HG02763 (cell line): ENCODE measurements around the gene LRRTM4.
"Not testable (repeated sequence)": the region's sequence is repeated elsewhere in the genome, so short reads cannot be mapped to it uniquely, and the experiment has no call there.

Experiments used
- ATAC-seq: cut with Tn5 transposase; IDR thresholded peaks from one replicate; pipeline ENCODE4 v1.9.1; 2021; ENCODE audit warnings: mild to moderate bottlenecking, moderate library complexity; ENCODE audit not compliant: unreplicated experiment

The LRRTM4 gene

DNA sequence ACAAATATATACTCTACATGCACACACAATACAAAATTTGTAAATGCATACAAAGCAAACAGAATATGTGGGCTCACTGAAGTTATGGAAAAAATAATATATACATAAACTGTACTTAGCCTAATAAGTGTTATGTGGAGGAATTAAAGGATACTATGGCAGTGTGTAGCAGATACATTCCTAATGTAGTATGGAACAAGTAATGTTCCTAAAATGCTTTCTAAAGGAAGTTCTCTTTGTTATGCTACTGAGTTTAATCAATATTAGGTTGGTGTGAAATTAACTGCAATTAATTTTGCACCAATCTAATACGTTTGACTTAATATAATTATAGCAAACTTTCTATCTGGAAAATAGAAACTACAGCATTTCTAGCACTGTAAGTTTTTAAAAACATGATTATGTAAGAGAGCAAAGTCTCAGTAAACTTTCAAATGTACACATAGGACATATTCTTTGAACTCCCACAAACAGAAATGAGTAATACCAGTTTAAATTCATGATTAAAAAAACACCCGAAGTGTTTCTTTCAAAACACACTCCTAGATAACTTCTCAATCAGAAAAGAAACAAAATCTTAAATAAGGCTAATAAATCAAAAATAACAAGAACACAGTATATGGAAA is 331.3 kb downstream of the LRRTM4 start:
- ATAC-seq, result no peak

GRCh38 chr2:77185052-77185451 is 337.1 kb downstream of the LRRTM4 start:
- no peak for ATAC-seq

GRCh38 chr2:77179297-77179696 is 342.9 kb downstream of the LRRTM4 start:
- no peak for ATAC-seq

- not testable (repeated sequence) for ATAC-seq
Measured at GRCh38 chr2:77175266-77175780, 346.9 kb downstream of the LRRTM4 start.

GRCh38 chr2:77169426-77169825 is 352.8 kb downstream of the LRRTM4 start:
- no peak for ATAC-seq

DNA sequence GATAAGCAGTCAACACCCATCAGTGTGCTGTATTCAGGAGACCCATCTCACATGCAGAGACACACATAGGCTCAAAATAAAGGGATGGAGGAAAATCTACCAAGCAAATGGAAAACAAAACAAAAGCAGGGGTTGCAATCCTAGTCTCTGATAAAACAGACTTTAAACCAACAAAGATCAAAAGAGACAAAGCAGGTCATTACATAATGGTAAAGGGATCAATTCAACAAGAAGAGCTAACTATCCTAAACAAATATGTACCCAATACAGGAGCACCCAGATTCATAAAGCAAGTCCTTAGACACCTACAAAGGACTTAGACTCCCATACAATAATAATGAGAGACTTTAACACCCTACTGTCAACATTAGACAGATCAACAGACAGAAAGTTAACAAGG is 358.2 kb downstream of the LRRTM4 start:
- ATAC-seq, result not testable (repeated sequence)

DNA sequence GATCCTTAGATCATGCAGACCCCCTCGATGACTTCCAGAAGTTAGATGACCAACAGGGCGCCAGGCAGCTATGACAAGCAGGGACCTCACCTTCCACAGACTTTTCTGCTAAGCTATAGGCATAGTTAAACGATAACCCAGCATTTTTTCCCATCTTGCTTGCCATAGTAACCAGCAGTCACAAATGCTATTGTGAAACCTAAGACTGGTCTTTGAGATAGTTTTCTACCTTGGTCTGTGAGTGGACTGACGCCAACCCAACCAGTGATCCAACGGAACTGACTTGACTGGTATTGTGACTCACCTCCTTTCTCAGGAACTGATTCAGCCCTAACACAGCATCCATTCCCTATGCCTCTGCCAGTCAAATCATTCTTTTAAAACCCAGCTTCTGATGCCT is 361.2 kb downstream of the LRRTM4 start:
- ATAC-seq, result no peak

- ATAC-seq, result no peak
Measured at GRCh38 chr2:77156599-77156998, 365.6 kb downstream of the LRRTM4 start.

- no peak for ATAC-seq
Measured at GRCh38 chr2:77155511-77155910, 366.7 kb downstream of the LRRTM4 start.

GRCh38 chr2:77149565-77149964 is 372.6 kb downstream of the LRRTM4 start:
- ATAC-seq, result no peak

- ATAC-seq, result no peak
Measured at GRCh38 chr2:77147153-77147552, 375.0 kb downstream of the LRRTM4 start.

- ATAC-seq, result no peak
Measured at GRCh38 chr2:77144772-77145171, 377.4 kb downstream of the LRRTM4 start.

- ATAC-seq, result no peak
Measured at GRCh38 chr2:77142141-77142540, 380.0 kb downstream of the LRRTM4 start.

DNA sequence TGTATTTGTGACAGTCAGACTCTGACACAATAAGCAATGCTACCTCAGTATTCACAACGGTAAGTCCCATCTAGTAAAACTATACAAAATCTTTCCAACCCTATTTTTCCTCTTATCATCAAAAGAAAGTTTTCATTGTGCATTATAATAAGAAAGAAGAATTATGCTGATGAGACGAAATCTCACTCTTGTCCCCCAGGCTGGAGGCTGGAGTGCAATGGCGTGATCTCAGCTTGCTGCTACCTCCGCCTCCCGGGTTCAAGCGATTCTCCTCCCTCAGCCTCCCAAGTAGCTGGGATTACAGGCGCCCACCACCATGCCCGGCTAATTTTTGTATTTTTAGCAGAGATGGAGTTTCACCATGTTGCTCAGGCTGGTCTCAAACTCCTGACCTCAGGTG is 393.7 kb downstream of the LRRTM4 start:
- not testable (repeated sequence) for ATAC-seq

DNA sequence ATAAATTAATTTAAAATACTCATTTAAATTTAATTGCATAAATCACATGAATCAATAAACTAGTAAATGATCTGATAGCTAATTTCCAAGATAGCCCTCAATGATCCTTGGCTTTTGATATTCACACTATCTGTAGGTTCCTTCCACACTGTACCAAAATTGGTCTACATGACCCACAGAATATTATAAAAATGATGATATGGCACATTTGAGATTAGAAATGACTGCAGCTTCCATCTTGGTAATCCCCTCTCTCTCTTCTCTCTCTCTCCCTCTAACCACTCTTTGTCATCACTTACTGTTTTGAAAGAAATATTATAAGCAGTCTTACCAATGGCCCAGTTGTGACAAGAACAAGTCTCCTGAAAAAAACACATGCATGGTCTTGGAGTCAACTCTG is 394.8 kb downstream of the LRRTM4 start:
- no peak for ATAC-seq

GRCh38 chr2:77121518-77121917 is 400.7 kb downstream of the LRRTM4 start:
- no peak for ATAC-seq

DNA sequence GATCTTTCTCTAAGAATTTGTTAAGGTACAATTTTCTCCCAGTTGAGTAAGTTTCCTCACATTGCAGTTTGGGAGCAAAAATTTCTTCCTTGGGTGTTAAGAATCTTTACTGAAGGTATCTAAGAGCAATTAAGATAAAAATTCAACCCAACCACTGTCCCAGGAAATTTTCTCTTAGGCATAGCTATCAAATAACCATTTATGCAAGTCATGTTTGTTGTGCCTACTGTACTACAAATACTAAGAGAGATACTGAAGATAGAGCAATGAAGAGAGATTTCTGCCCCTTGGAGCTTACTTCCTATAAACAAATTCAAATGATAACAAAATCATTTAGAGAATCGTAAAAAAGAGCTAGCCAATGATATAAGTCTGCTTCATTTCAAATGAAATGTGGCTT is 402.8 kb downstream of the LRRTM4 start:
- ATAC-seq, result no peak

GRCh38 chr2:77108915-77109314 is 413.3 kb downstream of the LRRTM4 start:
- no peak for ATAC-seq

DNA sequence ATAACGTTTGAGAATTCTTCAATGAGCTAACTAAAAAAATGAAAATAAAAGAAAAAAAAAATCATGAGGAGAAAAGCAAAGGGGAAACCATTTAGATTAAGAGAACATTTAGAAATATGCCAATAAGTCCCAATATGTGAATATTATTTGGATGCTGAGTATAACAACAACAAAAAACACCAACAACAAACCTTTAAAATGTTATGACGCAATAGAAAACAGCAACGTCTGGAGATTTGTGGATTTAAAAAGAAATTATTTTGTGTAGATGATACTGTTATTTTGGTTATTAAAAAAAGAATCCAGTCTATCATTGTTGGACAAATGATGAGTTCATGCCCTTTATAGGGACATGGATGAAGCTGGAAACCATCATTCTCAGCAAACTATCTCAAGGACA is 417.2 kb downstream of the LRRTM4 start:
- no peak for ATAC-seq

- no peak for ATAC-seq
Measured at GRCh38 chr2:77104554-77104953, 417.6 kb downstream of the LRRTM4 start.

DNA sequence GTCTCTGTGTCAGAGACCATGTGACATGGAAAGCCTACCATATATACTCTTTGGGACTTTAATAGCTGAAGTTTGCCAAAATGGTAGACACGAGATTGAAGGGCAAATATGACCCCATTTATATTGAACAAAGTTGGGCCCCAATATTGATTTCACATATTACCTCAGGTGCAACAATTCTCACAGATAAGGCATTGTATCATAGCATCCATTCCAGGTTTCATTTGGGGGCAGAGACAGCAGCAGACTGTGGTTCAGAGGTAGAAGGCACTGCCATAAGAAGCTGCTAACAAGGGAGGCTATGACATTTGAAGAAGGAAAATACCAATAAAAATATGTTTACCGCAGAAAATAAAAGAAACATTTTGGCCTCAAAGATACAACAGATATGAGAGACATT is 419.2 kb downstream of the LRRTM4 start:
- ATAC-seq, result no peak

GRCh38 chr2:77101796-77102452 is 420.3 kb downstream of the LRRTM4 start:
- ATAC-seq, result no peak

- ATAC-seq, result no peak
Measured at GRCh38 chr2:77099961-77100360, 422.2 kb downstream of the LRRTM4 start.
